Endodermal cell (in vitro differentiated cells): ENCODE measurements around the gene NLE1. TPM values are rescaled to one million over a fixed set of nuclear protein-coding genes. Genes with fewer than 3 reads are reported as not detected.
"Not testable (repeated sequence)": the region's sequence is repeated elsewhere in the genome, so short reads cannot be mapped to it uniquely, and the experiment has no call there.

Experiments used
- DNase-seq: peaks from one replicate; pipeline ENCODE4 v3.0.0-alpha.2; 2017
- H3K27ac ChIP-seq: 2 replicates; pipeline ENCODE4 v1.5.1; 2013; ENCODE audit warnings: mild to moderate bottlenecking, low read depth, low read length, moderate library complexity
- H3K27me3 ChIP-seq: 2 replicates; pipeline ENCODE4 v1.6.1; 2013; ENCODE audit warnings: mild to moderate bottlenecking, low read length, moderate library complexity; ENCODE audit not compliant: insufficient read depth, control insufficient read depth, poor library complexity, severe bottlenecking
- H3K36me3 ChIP-seq: 2 replicates; pipeline ENCODE4 v1.7.0; 2013; ENCODE audit warnings: mild to moderate bottlenecking, low read length, moderate library complexity; ENCODE audit not compliant: control insufficient read depth, insufficient read depth
- H3K4me1 ChIP-seq: one replicate; pipeline ENCODE4 v1.7.0; 2013; ENCODE audit warnings: low read length; ENCODE audit not compliant: control insufficient read depth, insufficient read depth
- H3K4me3 ChIP-seq: 2 replicates; pipeline ENCODE4 v1.5.1; 2013; ENCODE audit warnings: mild to moderate bottlenecking, low read length, moderate library complexity
- H3K9ac ChIP-seq: 2 replicates; pipeline ENCODE4 v1.6.1; 2013; ENCODE audit warnings: mild to moderate bottlenecking, low read length, moderate library complexity; ENCODE audit not compliant: poor library complexity, severe bottlenecking; ENCODE audit errors: extremely low read depth
- H3K9me3 ChIP-seq: 2 replicates; pipeline ENCODE4 v1.6.1; 2013; ENCODE audit warnings: mild to moderate bottlenecking, low read length, moderate library complexity; ENCODE audit not compliant: control insufficient read depth
- H3K27ac Mint-ChIP-seq: 2 replicates; pipeline ENCODE4 v1.8.0; 2020; ENCODE audit warnings: mixed read lengths
- H3K27me3 Mint-ChIP-seq: 2 replicates; pipeline ENCODE4 v1.8.0; 2021; ENCODE audit warnings: mild to moderate bottlenecking, mixed read lengths; ENCODE audit not compliant: insufficient read depth
- H3K36me3 Mint-ChIP-seq: 2 replicates; pipeline ENCODE4 v1.8.0; 2020; ENCODE audit warnings: low read depth, mixed read lengths
- H3K4me1 Mint-ChIP-seq: 2 replicates; pipeline ENCODE4 v1.8.0; 2020; ENCODE audit warnings: mixed read lengths
- H3K4me3 Mint-ChIP-seq: 2 replicates; pipeline ENCODE4 v1.8.0; 2020; ENCODE audit warnings: mild to moderate bottlenecking, moderate library complexity, mixed read lengths
- H3K9me3 Mint-ChIP-seq: 2 replicates; pipeline ENCODE4 v1.8.0; 2020; ENCODE audit warnings: mild to moderate bottlenecking, mixed read lengths
- WGBS, 2 experiments: methylation state at CpG; one replicate each; pipeline versions ENCODE4 v1.1.5 to v1.1.7; 2013; ENCODE audit warnings: missing lambda C conversion rate in 2 of 2, mixed read lengths in 1 of 2; ENCODE audit not compliant: insufficient coverage in 1 of 2, insufficient read length in 1 of 2; 5-methylcytosine and 5-hydroxymethylcytosine counted together
- total RNA-seq, 2 donors: library from RNA; stranded (reverse); fragmentation: NEBNext Ultra II Directional in 1 of 2; extraction: Animal tissue kit (Norgen Biotek cat#: 25700) in 1 of 2; gene quantifications; 2 replicates in 1 of 2; 3 replicates in 1 of 2; pipeline ENCODE4 v1.2.1, GENCODE V29; 2021
- TF ChIP-seq, protein P1 (sequence below): fragments of 200-600 bp; sonication (generic); conservative IDR thresholded peaks from 2 replicates; pipeline ENCODE4 v1.5.0; 2021; ENCODE audit warnings: antibody characterized with exemption, mild to moderate bottlenecking

NLE1 gene
- total RNA-seq, 2 donors from 2014 or later, result 20.7 to 26.9 TPM

DNA sequence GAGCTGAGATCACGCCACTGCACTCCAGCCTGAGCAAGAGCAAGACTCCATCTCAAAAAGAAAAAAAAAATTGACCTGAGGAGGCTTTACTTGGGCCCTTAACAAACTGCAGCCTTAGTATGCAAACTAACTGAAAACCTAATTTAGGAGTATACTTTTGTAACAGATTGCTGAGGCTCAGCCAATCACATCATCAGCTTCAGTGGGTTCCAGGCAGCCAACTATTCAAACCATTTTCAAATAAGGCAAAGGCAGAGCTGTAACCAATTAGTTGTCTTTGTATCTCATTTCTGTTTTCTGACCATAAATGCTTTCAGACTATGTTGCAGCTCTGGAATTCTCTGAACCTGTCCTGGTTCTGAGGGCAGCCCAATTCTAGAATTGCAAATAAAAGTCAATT lies 46.4 kb downstream of the NLE1 start:
- no peak overlapping the region for H3K9ac ChIP-seq
- TF ChIP-seq, protein P1, sequence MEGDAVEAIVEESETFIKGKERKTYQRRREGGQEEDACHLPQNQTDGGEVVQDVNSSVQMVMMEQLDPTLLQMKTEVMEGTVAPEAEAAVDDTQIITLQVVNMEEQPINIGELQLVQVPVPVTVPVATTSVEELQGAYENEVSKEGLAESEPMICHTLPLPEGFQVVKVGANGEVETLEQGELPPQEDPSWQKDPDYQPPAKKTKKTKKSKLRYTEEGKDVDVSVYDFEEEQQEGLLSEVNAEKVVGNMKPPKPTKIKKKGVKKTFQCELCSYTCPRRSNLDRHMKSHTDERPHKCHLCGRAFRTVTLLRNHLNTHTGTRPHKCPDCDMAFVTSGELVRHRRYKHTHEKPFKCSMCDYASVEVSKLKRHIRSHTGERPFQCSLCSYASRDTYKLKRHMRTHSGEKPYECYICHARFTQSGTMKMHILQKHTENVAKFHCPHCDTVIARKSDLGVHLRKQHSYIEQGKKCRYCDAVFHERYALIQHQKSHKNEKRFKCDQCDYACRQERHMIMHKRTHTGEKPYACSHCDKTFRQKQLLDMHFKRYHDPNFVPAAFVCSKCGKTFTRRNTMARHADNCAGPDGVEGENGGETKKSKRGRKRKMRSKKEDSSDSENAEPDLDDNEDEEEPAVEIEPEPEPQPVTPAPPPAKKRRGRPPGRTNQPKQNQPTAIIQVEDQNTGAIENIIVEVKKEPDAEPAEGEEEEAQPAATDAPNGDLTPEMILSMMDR, result no peak
- no peak for DNase-seq
- H3K4me1 Mint-ChIP-seq, result no peaks in the 10 kb centered on the region
- no peaks in the 10 kb centered on the region for H3K27me3 ChIP-seq
- H3K27ac ChIP-seq, result no peak overlapping the region
- H3K27ac Mint-ChIP-seq, result no peak overlapping the region
- H3K4me3 Mint-ChIP-seq, result no peak overlapping the region
- peaks cover 22% of the 10 kb centered on the region for H3K36me3 ChIP-seq
- H3K4me3 ChIP-seq, result no peak overlapping the region
- peaks cover 20% of the 10 kb centered on the region for H3K36me3 Mint-ChIP-seq
- H3K4me1 ChIP-seq, result no peaks in the 10 kb centered on the region
- no peaks in the 10 kb centered on the region for H3K27me3 Mint-ChIP-seq
- no peaks in the 10 kb centered on the region for H3K9me3 Mint-ChIP-seq
- H3K9me3 ChIP-seq, result no peaks in the 10 kb centered on the region
- 50 to 100% methylated on average over 1 of the region's 1 CpG for WGBS, 2 experiments

DNA sequence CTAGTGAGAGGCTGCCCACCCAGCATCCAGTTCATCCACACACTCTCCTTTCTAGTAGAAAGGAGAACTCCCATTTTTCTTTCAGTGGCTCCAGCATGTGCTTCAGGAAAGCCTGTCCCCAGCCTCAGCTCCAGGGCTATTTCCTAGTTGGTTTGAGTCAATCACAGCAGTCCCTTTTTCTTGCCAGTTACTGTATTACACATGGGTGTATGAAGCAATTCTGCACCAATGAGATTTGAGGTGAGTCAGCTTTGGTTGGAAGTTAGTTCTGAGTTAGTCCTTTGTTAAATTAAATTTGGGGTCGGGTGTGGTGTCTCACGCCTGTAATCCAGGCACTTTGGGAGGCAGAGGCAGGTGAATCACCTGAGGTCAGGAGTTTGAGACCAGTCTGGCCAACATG lies 47.2 kb downstream of the NLE1 start:
- no peak overlapping the region for H3K27ac ChIP-seq
- Mint-ChIP-seq H3K36me3 (peaks cover 12% of the 10 kb centered on the region), H3K4me3 (no peak overlapping the region)

DNA sequence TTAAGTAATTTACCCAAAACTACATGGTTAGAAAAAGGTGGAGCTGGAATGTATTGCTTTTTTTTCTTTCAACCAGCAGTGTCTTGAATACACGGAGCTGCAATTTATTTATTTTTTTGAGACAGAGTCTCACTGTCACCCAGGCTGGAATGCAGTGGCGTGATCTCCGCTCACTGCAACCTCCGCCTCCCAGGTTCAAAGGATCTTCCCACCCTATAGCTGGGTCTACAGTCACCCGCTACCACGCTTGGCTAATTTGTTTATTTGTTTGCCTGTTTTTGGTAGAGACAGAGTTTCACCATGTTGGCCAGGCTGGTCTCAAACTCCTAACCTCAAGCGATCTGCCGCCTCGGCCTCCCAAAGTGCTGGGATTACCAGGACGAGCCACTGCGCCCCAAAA lies 51.4 kb downstream of the NLE1 start:
- not testable (repeated sequence) for H3K9ac ChIP-seq, H3K4me3 ChIP-seq, DNase-seq, H3K9me3 ChIP-seq, H3K27me3 ChIP-seq, H3K9me3 Mint-ChIP-seq, H3K27ac ChIP-seq, H3K4me1 ChIP-seq, H3K36me3 Mint-ChIP-seq, H3K27me3 Mint-ChIP-seq, H3K36me3 ChIP-seq, H3K27ac Mint-ChIP-seq, H3K4me3 Mint-ChIP-seq
- 95 to 97% methylated on average over 10 to 11 of the region's 11 CpGs for WGBS, 2 experiments
- H3K4me1 Mint-ChIP-seq, result peaks cover 30% of the 10 kb centered on the region

More for the DNA sequence above, 47.2 kb downstream of the NLE1 start:
- H3K27me3 ChIP-seq, result no peaks in the 10 kb centered on the region
- no peaks in the 10 kb centered on the region for H3K27me3 Mint-ChIP-seq
- no peaks in the 10 kb centered on the region for H3K4me1 ChIP-seq
- H3K4me1 Mint-ChIP-seq, result peaks cover under 1% of the 10 kb centered on the region
- TF ChIP-seq, protein P1, result no peak
- 92 to 94% methylated on average over 2 of the region's 2 CpGs for WGBS, 2 experiments
- H3K9me3 ChIP-seq, result no peaks in the 10 kb centered on the region
- no peak for DNase-seq
- H3K9ac ChIP-seq, result no peak overlapping the region
- H3K27ac Mint-ChIP-seq, result peak overlapping the region; percentile 5
- no peak overlapping the region for H3K4me3 ChIP-seq
- H3K9me3 Mint-ChIP-seq, result no peaks in the 10 kb centered on the region
- peaks cover 15% of the 10 kb centered on the region for H3K36me3 ChIP-seq
